NCI-H1105 treated with DMSO at 0.1 percent for 48 hours (cell line): ENCODE results near the gene SYPL1.

ENCODE experiments used
- DNase-seq: peaks from one replicate; lab custom pipeline; 2025; lab: John Stamatoyannopoulos, UW

The SYPL1 gene

DNA sequence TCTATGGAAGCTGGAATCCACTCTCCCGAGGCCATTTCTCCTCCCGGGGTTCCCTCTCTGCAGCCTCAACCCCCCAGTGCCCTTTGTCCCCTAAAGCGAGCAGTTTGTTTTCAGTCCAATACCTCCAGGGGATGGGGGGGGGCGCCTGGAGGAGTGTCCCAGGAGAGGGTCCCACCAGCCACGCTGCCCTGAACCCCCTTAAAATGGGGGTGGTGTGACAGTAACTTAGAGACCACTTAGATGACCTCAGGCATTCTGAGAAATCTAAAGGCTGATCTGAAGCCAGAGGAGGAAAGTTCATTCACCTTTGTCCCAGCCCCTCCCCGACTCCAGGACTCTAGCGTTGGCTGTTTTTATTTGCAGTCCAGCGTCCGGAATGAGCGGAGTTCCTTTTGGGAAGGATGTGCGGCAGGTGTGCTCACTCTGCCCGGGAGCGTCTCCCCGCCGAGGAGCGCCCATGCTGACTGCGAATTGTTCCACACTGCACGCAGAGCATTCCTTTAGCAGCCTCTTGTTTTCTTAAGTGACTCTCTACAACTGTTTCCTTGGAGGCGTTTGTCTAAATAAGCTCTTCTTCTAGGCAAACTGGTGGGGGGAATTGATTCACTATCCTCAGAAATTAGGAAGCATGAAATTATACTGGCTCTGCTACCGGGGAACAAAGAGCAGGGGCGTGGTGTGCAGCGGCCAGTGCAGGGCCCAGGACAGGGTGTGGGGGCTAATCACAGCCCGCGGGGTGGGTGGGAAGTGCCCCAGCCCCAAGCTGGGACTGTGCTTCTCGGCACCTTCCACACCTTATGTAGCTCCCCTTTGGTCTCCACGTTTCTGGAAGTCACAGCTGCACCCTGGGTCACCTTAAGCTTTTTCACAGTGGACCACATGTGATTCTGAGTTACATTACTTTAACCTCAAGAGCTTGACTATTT lies 46.3 kb downstream of the SYPL1 start:
- DNase-seq, result no peak

DNA sequence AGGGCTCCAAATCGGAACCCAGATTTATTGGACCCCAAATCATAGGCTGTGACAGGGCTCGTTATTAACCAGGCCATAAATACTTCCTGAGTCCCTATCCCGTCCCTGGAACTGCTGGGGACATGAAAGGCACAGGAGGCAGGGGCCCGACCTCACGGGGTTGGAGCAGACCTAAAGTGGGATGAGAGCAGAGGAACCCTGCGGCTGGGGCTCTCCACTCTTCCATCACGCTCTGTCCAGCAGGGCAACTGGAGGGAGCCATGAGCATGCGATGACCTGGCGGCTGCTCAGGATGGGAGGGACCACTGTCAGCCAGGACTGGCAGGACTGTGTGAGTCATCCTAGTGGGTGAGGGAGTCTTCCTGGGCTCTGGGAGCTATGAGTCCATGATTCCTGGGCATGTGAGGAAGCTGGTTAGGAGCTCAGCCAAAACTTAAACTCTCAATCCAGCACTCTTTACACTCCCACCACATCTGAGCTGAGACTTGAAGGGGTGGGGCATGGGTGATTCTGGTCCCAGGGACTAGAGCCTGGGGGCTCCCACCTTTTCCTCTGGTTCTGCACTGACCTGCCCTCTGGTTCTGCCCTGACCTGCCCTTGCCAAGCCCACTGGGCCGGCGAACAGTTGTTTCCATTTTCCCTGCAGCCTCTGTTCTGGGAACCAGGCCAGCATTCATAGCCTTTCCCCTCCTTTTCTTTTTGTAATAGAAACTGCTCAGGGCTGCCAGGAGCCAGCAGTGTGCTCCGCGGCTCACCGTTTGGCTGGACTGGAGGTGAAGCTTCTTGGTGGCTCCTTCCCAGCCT lies 47.1 kb downstream of the SYPL1 start:
- DNase-seq, result peak; percentile 89

DNA sequence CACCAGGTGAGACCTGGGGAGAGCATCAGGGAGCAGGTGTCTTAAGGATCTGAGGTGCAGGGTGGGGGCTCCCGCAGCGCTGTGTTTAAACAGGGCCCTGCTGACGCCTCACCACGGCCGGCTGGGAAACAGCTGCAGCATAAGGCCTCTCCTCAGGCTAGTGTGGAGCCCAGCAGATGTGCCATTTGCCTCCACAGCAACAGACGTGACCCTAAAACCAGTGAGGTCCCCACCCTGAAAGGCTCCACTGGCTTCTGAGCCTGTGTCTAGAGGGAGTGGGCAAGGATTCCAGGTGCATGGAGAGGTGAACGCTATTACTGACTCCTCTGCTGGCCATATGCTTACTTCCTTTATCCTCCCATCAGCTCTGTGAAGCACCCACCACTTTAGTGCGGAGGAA lies 47.8 kb downstream of the SYPL1 start:
- no peak for DNase-seq

DNA sequence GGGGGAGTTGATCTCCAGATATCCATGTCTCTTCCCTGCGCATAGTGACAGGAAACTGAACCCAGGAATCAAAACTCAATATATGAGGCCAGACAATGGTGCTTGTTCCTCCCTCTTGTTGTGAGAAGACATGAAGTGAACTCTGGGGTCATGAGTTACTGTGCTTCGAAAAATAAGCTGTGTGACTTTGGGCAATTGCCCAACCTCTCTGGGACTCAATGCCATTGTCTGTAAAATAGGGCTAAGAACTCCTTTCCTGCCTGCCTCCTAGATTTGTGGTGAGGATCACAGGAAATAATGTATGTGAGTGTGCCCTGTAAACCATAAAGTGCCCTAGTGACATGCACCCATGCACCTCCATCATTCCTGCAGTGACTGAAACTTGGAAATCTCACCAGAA lies 48.4 kb downstream of the SYPL1 start:
- DNase-seq, result no peak

DNA sequence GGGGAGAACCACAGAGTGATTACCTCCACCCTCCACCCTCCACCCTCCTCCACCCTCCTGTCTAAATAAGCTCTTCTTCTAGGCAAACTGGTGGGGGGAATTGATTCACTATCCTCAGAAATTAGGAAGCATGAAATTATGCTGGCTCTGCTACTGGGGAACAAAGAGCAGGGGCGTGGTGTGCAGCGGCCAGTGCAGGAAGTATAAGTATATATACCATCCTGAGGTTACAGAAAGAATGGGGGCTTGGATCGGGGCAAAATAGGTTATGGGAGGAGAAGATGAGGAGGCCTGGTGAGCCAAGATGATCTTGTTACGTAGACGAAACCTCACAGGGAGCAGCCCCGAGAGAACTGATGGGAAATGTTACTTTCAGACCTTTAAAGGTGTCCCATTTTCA lies 49.1 kb downstream of the SYPL1 start:
- no peak for DNase-seq

DNA sequence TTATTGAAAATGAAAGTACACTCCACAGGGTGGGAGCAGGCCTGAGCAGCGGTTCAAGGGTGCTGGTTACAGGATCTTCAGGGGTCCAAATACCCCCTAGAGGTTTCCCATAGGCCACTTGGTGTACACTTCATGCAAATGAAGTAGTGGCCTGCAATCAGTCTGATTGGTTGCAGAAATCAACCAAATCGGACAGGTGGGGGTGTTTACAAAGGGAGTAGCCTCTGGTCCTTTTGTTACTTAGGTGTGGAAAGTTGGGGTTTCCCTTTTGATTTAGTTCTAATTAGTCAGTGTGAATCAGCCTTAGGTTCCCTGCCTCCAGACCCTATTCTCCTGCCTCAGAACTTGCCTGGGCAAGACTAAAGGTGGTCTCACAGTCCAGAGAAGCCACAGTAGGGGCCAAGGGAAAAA lies 49.6 kb downstream of the SYPL1 start:
- no peak for DNase-seq

DNA sequence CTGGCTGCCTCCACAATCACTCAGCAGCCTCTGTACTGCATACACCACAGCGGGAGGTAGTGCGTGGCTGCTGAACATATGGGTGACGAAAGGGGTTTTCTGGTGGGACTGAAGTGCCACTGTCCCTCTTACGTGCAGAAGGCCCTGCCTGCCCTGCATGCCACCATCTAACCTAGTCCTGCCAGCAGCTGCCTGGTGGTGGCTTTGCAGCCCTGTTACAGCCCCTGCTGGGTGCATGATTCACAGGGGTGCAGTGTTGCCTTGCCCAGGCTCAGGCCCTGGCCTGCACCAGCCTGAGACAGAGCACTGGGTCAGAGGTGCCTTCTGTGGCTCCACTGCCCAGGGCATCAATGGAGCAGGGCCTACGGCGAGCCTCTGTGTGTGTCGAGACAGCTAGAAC lies 50.1 kb downstream of the SYPL1 start:
- DNase-seq, result no peak

DNA sequence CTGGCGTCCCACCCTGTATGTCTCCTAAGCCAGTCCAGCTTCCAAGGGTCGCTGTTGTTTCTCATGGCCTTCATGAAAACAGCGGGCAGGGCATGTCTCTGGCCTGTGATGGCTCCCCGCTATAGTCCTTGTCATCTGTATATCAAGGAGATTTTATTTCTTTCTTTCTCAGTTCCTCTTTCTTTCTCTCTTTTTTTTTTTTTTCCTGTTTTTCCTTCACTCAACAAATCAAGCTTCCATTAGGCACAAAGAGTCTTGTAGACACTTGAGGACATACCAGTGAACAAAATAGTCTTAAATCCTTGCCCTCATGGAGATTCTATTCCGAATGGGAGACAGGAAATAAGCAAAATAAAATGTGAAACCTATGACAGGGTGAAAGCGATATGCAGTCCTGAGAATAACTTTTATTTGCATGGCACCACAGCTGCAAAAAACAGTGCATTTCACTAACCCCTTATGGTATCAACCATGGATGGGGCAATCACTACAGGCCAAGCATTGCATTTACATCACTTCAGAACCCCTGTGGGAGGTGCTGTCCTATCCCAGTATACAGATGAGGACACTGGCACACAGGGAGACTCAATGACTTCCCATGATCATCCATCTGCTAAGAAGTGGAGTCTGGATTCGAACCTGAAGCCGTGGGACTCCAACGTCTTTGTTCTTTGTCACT lies 50.7 kb downstream of the SYPL1 start:
- no peak for DNase-seq

DNA sequence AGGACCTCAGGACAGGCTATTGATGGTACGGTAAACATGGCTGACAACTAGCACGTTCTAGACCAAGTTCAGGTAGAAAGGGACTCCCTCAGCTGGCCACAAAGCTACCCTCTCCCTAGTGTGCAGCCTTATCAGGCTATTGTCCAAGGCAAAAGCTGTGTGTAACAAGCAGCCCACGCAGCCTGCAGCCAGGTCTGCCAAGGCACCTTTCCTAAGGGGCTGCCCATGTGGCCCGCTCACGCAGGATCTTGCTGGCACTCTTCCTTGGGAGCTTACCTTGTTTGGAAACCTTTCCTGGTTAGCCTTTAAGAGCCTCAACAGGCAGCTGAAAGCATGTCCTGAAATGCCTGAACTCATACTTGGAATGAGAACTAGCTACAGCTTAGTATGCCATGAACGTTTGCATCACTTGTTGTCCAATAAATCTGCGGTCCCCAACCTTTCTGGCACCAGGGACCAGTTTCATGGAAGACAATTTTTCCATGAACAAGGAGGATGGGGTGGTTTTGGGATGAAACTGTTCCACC lies 51.7 kb downstream of the SYPL1 start:
- no peak for DNase-seq

DNA sequence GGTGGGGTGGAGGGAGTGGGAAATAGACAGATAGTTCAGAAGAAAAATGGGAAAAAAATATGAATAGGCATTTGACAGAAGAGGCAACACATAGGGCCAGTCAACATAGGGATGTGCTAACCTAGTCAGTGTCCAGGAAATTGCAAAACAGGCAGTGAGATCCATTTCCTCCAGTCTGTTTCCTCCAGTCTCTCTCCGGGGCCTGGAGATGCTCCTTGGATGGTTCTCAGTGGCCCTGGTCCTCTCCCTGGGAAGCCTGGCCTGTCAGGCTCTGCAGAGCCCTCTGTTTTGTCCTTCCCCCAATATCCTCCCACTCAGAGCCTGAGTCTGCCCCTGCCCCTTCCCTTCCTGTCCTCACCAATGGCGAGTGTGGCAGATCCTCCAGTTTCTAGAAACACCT lies 52.6 kb downstream of the SYPL1 start:
- no peak for DNase-seq

DNA sequence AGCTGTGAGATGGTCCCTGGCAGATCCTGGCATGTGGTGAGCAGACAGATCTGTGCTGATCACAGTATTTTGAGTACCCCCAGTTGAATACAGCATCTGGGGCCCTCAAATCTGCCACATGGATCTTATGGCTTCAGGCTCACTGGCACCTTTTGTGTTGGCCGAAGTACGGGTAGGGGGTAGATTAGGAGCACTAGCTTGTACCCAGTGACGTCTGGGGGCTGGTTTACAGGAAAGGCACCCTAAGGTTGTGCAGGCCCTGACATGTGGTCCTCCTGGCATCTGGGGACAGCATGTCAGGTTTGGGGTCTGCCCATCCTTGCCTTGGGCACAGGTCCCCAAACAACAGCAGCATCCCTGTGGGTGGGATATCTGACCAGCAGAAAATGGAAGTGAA lies 53.2 kb downstream of the SYPL1 start:
- DNase-seq, result no peak

DNA sequence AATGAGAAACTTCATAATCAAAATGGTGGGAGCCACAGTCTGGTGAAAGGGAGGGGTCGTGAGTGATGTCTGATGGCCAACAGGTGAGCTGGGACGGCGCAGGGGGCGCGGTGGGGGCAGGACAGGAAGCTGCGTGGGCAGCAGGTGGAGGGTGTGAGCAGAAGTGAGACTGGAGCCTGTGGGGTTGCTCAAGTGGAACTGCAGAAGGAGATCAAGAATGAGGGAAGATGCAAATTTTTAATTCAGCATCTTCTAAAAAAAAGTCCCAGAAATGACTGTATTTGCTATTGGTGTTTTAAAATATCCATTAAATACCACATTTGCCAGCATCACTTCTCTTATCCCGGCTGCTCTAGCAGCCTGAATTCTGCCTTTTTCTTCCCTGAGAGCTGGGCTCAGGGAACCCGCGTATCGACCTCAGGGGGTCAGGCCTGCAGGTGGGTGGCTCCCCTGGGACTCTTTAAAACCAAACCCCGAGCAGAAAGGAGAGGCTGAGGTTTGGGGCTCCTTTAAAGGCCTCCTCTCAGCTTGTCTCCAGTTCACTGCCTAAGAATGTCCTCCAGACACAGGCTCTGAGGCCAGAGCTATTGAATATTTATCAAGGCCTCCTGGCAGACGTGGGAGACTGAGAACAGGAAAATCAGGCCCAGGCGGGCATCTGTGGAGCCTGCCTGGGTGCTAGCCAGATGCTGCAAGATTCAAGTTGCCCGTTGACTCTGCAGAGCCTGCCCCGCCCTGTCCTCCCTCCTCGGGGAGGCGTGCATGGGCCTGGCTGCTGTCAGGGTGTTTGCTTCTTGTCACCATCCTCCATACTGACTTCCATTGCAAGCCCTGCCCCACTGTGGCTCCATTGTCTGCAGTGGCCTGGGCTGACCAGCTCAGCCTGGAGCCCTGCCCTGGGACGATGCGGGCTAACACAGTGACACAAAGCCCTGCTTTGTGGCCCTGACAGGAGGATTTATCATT lies 53.9 kb downstream of the SYPL1 start:
- DNase-seq, result peak; percentile 61

DNA sequence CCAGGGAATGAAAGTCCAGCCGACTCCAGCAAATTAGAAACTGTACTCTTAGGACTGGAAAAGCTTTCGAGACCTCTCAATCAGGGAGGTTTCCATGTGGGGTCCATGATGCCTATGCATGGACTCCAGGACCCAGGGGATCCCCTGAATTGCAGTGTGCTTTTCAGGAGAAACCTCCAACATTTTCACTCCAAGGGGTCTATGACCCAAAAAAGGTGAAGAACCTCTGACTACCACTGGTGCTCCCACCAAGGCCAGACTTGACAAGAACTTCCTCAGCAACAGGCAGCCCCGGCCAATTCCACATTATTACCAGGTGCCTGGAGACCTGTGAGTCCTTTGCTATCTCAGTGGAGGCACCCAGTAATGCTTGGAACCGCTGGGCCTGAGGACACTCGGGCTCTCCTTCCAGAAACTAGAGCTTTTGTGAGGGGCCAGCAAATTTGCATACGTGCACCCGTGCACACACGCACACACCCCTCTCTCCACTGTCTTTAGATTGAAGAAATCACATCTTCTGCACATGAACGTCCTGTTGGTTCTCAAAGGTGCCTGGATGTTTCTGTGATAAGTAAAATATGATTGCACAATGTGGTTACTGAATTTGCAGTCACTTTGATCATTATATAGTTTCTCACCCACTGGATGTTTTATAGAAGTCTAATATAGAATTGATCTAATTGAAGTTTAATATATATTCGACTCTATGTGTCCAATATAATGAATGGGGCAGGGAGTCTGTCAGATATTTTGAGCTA lies 54.7 kb downstream of the SYPL1 start:
- DNase-seq, result no peak

DNA sequence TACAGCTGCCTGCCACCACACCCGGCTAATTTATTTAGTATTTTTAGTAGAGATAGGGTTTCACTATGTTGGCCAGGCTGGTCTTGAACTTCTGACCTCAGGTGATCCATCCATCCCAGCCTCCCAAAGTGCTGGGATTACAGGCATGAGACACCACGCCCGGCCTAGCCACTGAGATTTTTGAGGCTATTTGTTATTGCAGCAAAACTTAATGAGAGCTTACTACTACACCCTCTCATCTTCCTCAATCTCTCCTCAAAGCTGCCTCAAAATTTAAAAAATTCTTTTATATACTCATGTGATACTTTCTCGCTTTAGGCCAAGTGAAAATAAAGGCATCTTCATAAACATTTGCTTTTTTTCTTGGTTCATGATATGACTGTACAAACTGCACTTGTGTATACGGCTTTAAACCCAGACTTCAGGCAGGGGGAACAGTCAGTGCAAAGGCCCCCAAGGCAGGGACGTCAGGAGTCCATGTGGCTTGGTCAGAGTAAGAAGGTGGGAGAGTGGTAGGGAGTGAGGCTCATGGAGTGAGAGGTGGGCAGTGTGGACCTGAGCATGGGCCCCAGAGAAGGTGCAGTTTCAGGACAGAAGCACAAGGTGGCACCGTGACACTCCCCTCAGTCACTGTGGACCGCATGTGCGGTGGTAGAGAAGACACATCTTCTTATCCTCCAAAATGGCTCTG lies 55.5 kb downstream of the SYPL1 start:
- peak; percentile 69 for DNase-seq

DNA sequence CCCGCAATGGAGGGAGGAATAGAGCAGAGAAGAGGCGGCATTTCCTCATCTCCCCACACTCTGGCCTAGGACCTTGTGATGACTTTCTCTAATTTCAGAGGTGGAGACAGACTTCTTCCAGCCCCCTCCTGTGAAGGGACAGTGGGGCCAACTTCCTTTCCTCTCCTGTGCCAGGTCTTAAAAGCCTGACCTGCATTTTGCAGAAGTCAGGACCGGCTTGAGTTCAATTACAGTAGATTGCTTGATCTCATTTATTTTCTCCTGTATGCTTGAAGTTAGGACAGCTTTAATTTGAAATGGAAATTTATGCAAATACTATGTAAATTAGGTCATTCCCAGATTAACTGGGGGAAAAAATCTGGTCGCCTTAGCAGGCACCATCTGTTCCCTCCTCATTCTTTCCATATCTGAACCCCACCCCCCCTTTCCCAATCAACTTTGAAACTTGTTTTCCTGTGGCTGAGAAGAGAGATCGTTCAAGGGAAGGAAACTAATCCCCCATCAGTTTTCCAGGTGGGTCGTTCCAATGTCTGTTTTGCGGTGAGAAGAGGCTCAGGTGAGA lies 57.1 kb downstream of the SYPL1 start:
- DNase-seq, result no peak

DNA sequence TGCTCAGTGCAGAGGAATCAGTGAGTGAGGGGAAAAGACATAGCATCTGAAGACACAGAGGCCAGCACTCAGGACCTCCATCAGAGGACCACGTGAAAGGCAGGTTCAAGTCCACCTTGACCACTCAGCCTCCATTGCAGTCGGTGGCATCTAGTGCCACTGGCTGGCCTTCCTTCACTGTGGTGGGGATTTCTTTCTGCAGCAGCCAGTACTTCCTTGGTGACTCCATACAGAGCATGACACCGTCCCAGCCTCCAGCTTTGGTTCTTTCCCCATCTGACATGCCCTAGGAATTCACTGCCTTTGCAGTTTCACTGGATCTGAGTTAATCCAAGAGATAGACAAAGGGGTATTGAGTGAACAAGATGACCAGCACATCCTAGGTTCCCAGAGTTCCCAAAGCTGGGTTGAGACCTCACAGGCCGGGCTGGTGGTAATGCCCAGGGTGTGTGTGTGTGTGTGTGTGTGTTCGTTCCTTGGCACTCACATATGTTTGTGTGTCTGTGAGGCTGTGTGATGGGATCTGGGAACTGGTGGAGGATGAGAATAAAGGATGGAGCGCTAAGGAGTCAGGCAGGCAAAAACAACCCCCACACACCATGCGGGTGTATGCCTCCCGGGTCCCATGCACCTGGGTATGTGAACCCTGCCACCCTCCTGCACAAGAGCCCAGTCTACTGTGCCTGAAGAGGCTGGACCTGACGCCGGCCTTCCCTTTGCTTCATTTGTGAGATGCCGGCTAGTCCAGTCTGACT lies 57.8 kb downstream of the SYPL1 start:
- no peak for DNase-seq

DNA sequence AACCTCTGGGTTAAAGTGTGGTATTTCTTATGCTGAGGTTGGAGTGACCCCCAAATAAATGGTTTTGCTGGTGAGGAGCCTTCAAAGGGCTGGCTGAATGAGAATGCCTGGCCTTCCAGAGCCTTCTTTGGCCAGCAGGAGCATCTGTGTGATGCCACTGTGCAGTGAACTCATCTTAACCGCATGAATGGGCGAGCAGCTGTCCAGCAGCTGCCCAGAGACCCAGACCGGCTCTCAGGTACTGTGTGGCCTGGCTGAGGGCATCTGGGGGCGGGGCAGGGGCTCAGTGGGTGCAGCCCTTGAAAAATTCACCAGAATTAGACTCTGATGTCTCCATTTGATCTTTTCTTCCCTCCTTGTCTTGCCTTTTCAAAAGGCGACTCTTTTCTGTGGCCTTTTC lies 59.0 kb downstream of the SYPL1 start:
- no peak for DNase-seq

DNA sequence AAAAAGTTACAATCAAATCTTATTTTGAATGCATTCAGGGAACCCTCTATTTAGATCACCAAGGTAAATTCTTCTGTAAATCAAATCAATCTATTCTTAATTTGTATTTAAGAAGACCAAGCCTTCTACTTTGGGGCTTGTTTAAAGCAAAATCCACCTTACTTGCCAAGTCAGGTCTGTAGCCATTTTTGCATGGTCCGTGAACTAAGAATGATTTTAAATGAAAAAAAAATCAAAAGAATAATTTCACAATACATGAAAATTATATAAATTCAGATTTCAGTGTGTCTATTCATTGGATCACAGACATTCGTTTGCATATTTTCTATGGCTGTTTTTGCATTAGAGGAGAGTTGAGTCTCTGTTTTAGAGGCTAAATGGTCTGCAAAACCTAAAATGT lies 59.4 kb downstream of the SYPL1 start:
- no peak for DNase-seq

DNA sequence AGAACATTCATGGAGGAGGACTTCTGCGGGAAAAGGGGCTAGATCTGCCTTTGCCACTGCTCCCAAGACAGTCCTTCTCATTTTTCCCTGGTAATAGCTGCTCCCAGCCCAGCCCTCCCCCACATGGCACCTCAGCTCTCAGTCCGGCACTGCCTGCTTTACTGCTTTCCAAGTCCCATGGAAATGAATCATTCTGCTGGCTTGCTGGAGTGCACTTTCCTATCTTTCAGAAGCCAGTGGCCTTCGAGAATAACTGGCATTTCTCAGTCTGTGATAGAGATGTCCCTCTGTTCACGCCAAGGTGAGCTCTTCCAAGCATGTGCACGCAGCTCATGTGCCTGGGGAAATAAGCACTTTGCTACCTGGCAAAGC lies 61.4 kb downstream of the SYPL1 start:
- DNase-seq, result no peak
